Lung (tissue), 12 donors: ENCODE results near the gene AEBP1. TPM values are rescaled to one million over a fixed set of nuclear protein-coding genes. Genes with fewer than 3 reads are reported as not detected.

Experiments used
- ATAC-seq: fragments of 200-7000 bp; cut with Tn5 transposase; one replicate; pipeline ENCODE4 v1.9.1; 2020; ENCODE audit warnings: moderate number of reproducible peaks; ENCODE audit not compliant: insufficient read depth, low FRiP score
- DNase-seq, 3 donors: peaks; one replicate each; pipeline ENCODE4 v3.0.0-alpha.2; 2013 to 2017
- H3K27ac ChIP-seq, 2 donors: one replicate each; pipeline ENCODE4 v1.5.1; 2013; ENCODE audit warnings: mild to moderate bottlenecking in 2 of 2, moderate library complexity in 2 of 2, control low read depth in 1 of 2, inconsistent platforms in 1 of 2, low read depth in 1 of 2, low read length in 1 of 2
- H3K27me3 ChIP-seq, 3 donors: one replicate each; pipeline ENCODE4 v1.5.1; 2013; ENCODE audit warnings: low read length in 2 of 3; ENCODE audit not compliant: control insufficient read depth in 3 of 3, insufficient read depth in 3 of 3
- H3K36me3 ChIP-seq, 4 donors: one replicate each; pipeline ENCODE4 v1.5.1; 2013; ENCODE audit warnings: low read length in 4 of 4, mild to moderate bottlenecking in 1 of 4, moderate library complexity in 1 of 4; ENCODE audit not compliant: control insufficient read depth in 4 of 4, insufficient read depth in 4 of 4
- H3K4me1 ChIP-seq, 5 donors: one replicate each; pipeline ENCODE4 v1.5.1; 2013; ENCODE audit warnings: low read length in 5 of 5, mild to moderate bottlenecking in 2 of 5, moderate library complexity in 1 of 5; ENCODE audit not compliant: control insufficient read depth in 5 of 5, insufficient read depth in 5 of 5
- H3K4me3 ChIP-seq: one replicate; pipeline ENCODE4 v1.5.1; 2013; ENCODE audit warnings: mild to moderate bottlenecking, control low read depth, moderate library complexity
- H3K9ac ChIP-seq, 2 donors: one replicate each; pipeline ENCODE4 v1.5.1; 2013; ENCODE audit warnings: low read length in 2 of 2, control low read depth in 1 of 2; ENCODE audit not compliant: insufficient read depth in 1 of 2
- H3K9me3 ChIP-seq, 4 donors: one replicate each; pipeline ENCODE4 v1.5.1; 2013; ENCODE audit warnings: low read length in 3 of 4, mild to moderate bottlenecking in 1 of 4, moderate library complexity in 1 of 4; ENCODE audit not compliant: control insufficient read depth in 4 of 4, insufficient read depth in 3 of 4
- CTCF ChIP-seq: IDR thresholded peaks from 2 replicates; pipeline ENCODE4 v1.5.1; 2012; ENCODE audit warnings: mild to moderate bottlenecking; ENCODE audit errors: control extremely low read depth, extremely low read depth
- WGBS, 2 donors: extraction: QIAGEN DNeasy Blood & Tissue Kit; methylation state at CpG; one replicate each; pipeline ENCODE4 v1.1.7; 2013; 5-methylcytosine and 5-hydroxymethylcytosine counted together
- polyA plus RNA-seq, 2 donors: library from polyadenylated mRNA; stranded (reverse); fragments of 200-250 nt; gene quantifications; one replicate each; pipeline ENCODE4 v1.2.1, GENCODE V29; 2013
- total RNA-seq, 2 donors: library from RNA; depleted of rRNA in 1 of 2; stranded (reverse); fragments of >200 nt in 1 of 2; gene quantifications; one replicate each; pipeline ENCODE4 v1.2.1, GENCODE V29; 2014 to 2021
- donor health status: control.
- donor health status: control.
- donor health status: Bipolar disorder and iron deficiency.
- donor health status: healthy.
- donor health status: DM: yes; HTN: yes; CAD: no.

The AEBP1 gene
- total and polyA plus RNA-seq, 4 donors: 43.4 to 124 (median 68.7) TPM

DNA sequence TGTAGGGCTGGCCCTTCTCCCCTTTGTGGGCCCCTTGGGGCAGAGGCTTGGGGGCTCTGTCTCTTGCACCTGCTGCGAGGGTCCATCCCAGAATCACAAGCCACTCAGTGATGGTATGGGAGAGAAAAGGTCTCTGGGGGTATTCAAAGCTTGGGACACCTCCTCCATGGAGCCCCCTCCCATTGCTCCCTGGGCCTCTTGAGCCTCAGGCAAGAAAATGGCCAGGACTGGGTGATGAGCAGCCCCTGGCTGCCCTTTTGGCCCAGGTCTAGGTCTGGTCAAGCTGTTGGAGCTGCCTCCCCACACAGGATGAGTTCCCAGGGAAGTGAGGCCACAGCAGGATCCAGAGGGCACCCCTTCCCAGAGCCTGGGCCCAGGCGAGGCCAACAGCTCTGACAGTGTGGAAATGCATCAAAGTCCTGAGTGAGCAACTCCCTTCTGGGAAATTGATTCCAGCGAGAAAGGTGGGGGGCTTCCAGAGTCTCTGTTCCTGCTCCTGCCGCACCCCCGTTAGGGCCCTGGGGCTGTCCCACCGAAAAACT lies 40.4 kb downstream of the AEBP1 start:
- no peak for TF ChIP-seq CTCF
- no peaks in the 10 kb centered on the region for H3K36me3 ChIP-seq
- no peaks in the 10 kb centered on the region for H3K9me3 ChIP-seq
- peaks cover 0 to 17% (median 0%) of the 10 kb centered on the region in 3 donors for H3K27me3 ChIP-seq
- ATAC-seq (no peak), DNase-seq (peak in 1 of 3 donors; percentile 14)
- no peak overlapping the region for H3K9ac ChIP-seq
- H3K4me3 ChIP-seq: no peak overlapping the region
- no peak overlapping the region for H3K27ac ChIP-seq
- peaks cover 2 to 38% (median 17%) of the 10 kb centered on the region in 5 donors for H3K4me1 ChIP-seq
- WGBS, 2 donors: 92 to 94% methylated on average over 6 of the region's 6 CpGs

GRCh38 chr7:44144968-44145478 lies 40.9 kb downstream of the AEBP1 start:
- Histone ChIP-seq H3K9ac (no peak overlapping the region), H3K36me3 (no peaks in the 10 kb centered on the region), H3K4me3 (no peak overlapping the region), H3K27me3 (peaks cover 0 to 17% (median 0%) of the 10 kb centered on the region in 3 donors), H3K4me1 (peaks cover 2 to 43% (median 22%) of the 10 kb centered on the region in 5 donors), H3K9me3 (no peaks in the 10 kb centered on the region), H3K27ac (no peak overlapping the region)
- no peak for DNase-seq
- TF ChIP-seq CTCF: no peak
- 63 to 68% methylated on average over 31 of the region's 31 CpGs for WGBS, 2 donors
- ATAC-seq: no peak

- 9 to 12% methylated on average over 53 of the region's 53 CpGs for WGBS, 2 donors
- Histone ChIP-seq H3K4me3 (peak overlapping the region; percentile 20), H3K9me3 (no peaks in the 10 kb centered on the region), H3K36me3 (no peaks in the 10 kb centered on the region), H3K27ac (no peak overlapping the region), H3K27me3 (peaks cover 0 to 17% (median 0%) of the 10 kb centered on the region in 3 donors), H3K4me1 (peaks cover 2 to 48% (median 27%) of the 10 kb centered on the region in 5 donors), H3K9ac (no peak overlapping the region)
- ATAC-seq (no peak), DNase-seq (peak; percentile 39 to 49 (median 45))
- no peak for TF ChIP-seq CTCF
Measured at GRCh38 chr7:44145479-44145968, 41.4 kb downstream of the AEBP1 start.
